Posterior vena cava (tissue), 2 donors: ENCODE data around the gene CUL9. TPM values are rescaled to one million over a fixed set of nuclear protein-coding genes. Genes with fewer than 3 reads are reported as not detected.
"Not testable (repeated sequence)": the region's sequence is repeated elsewhere in the genome, so short reads cannot be mapped to it uniquely, and the experiment has no call there.

Experiments used
- DNase-seq: peaks from one replicate; pipeline ENCODE4 v3.0.0-alpha.2; 2020; ENCODE audit warnings: low spot score
- intact Hi-C, 2 donors: fragments of 100-400 bp; cut with DNase I; formaldehyde crosslinking; loops; one replicate each; pipeline versions ENCODE4 v1.14.1 to v1.14.2; 2022 to 2023
- long read RNA-seq, 2 donors: library from polyadenylated mRNA; unstranded; transcript quantifications; one replicate each; pipeline ENCODE4 v2.0.0, GENCODE V29; 2020 to 2021
- total RNA-seq, 2 donors: library from RNA; stranded (reverse); fragmentation: NEBNext Ultra II Directional; extraction: Animal tissue kit (Norgen Biotek cat#: 25700); gene quantifications; one replicate each; pipeline ENCODE4 v1.2.1, GENCODE V29; 2021
- donor health status: DM: yes; HTN: yes; CAD: no.
- donor health status: DM: yes; HTN: yes; CAD: no.

CUL9 gene
- total RNA-seq = 10 to 100 TPM; 24.5 to 25.5 TPM
- long read RNA-seq, donor 1, partial matches to known transcripts = 3 of 3 reads
- long read RNA-seq, donor 1, other reads (novel, unspliced or antisense) = 0 of 3 reads
- long read RNA-seq, donor 2, partial matches to known transcripts = 6 of 8 reads
- long read RNA-seq, donor 2, other reads (novel, unspliced or antisense) = 1 of 8 reads

DNA sequence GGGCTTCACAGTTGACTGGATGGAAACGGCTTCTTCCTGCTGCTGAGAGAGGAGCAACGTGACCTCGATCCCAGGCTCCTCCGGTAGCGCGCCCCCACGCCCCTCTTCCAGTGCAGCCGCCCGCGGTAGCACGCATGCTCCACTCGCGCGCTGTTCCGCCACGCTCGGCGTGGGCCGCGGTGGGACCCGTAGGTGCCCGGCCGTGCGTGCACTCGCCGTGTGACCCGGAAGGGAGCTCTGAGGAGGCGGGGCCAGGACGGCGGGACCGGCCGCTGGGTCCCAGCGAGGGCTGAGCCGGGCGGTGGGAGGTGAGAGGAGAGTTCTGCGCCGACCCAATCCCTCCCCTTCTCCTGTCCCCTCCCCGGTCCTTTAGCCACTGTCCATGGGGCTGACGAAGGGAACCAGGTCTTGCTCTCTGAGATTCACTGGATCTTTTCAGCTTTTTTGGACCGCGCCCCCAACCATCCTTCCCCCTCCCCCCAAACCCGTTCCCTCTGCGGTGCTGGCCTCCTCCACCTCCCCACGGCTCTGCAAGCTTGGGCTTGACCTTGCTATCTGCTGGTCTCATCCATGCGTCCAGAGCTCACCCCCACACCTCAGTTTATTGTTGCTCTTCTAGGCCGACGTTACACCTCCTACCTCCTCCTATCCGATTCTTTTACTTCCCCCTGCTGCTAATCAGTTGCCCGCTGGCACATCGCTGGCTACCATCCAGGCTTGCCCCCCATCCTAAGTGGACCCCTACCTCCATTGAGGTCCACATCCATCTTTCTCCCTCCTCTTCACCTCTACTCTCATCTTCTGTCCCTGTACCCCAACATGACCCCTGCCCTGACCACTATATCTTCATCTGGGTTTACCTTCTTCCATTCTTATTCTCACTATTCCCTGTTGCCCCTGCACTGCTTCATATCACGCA lies at the start of gene CUL9:
Gene CUL9, plus strand, starts transcription at position 255 of the 919 bp plus-strand sequence. CDS start 2,115 bp downstream, outside the sequence.
- peak; percentile 96 for DNase-seq
- intact Hi-C loops = loop anchor here in 1 of 2 donors (10.0 kb wide), 1 partner anchor 143 kb away; no protein-coding TSS in a partner anchor

DNA sequence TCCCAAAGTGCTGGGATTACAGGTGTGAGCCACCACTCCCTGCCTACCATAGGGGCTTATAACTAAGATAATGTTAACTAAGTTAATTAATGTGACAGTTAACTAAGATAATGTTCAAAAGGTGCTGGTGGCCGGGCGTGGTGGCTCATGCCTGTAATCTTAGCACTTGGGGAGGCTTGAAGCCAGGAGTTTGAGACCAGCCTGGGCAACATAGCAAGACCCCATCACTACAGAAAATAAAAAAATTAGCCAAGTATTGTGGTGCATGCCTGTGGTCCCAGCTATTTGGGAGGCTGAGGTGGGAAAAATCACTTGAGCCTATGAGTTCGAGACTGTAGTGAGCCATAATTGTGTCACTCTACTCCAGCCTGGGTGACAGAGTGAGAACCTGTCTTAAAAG lies 43.7 kb upstream of the CUL9 start:
- intact Hi-C loops = loop anchor here in 1 of 2 donors (1.0 to 5.0 kb wide), 2 partner anchors 237 to 1046 kb away; no protein-coding TSS in a partner anchor
- DNase-seq = no peak

DNA sequence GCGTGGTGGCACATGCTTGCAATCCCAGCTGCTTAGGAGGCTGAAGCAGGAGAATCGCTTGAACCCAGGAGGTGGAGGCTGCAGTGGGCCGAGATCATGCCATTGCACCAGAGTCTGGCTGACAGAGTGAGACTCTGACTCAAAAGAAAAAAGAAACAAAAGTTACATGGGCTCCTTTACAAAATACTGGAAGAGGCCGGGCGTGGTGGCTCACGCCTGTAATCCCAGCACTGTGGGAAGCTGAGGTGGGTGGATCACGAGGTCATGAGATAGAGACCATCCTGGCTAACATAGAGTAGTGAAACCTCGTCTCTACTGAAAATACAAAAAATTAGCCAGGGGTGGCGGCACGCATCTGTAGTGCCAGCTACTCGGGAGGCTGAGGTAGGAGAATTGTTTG lies 42.0 kb upstream of the CUL9 start:
- intact Hi-C loops = loop anchor here (5.0 kb wide), 2 partner anchors 238 to 1048 kb away; no protein-coding TSS in a partner anchor
- DNase-seq = not testable (repeated sequence)

DNA sequence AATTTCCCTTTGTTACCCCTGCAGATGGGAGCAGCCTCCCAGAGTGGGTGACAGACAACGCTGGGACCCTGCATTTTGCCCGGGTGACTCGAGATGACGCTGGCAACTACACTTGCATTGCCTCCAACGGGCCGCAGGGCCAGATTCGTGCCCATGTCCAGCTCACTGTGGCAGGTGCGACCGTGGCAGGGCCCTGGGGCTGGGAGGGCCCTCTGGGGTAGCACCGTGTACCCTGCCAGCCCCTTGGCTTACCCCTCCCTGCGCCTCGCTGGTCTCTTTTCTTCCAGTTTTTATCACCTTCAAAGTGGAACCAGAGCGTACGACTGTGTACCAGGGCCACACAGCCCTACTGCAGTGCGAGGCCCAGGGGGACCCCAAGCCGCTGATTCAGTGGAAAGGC lies 40.4 kb upstream of the CUL9 start:
- no peak for DNase-seq
- intact Hi-C loops = loop anchor here in 1 of 2 donors (5.0 kb wide), 1 partner anchor 239 kb away; no protein-coding TSS in a partner anchor

DNA sequence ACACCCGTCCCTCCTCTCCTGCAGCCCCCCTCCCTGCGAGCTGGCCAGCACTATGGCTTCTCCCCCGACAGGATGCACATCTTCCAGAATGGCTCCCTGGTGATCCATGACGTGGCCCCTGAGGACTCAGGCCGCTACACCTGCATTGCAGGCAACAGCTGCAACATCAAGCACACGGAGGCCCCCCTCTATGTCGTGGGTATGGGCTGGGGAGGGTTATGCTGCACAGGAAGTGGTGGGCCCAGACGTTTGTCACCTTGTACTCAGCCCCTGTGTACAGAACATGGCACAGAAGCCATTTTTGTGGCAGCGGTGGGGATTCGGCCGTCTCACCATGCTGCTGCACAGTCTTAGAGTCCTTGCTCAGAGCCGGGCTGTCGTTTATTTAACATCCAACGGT lies 39.9 kb upstream of the CUL9 start:
- intact Hi-C loops = loop anchor here in 1 of 2 donors (5.0 kb wide), 1 partner anchor 240 kb away; no protein-coding TSS in a partner anchor
- DNase-seq = no peak

DNA sequence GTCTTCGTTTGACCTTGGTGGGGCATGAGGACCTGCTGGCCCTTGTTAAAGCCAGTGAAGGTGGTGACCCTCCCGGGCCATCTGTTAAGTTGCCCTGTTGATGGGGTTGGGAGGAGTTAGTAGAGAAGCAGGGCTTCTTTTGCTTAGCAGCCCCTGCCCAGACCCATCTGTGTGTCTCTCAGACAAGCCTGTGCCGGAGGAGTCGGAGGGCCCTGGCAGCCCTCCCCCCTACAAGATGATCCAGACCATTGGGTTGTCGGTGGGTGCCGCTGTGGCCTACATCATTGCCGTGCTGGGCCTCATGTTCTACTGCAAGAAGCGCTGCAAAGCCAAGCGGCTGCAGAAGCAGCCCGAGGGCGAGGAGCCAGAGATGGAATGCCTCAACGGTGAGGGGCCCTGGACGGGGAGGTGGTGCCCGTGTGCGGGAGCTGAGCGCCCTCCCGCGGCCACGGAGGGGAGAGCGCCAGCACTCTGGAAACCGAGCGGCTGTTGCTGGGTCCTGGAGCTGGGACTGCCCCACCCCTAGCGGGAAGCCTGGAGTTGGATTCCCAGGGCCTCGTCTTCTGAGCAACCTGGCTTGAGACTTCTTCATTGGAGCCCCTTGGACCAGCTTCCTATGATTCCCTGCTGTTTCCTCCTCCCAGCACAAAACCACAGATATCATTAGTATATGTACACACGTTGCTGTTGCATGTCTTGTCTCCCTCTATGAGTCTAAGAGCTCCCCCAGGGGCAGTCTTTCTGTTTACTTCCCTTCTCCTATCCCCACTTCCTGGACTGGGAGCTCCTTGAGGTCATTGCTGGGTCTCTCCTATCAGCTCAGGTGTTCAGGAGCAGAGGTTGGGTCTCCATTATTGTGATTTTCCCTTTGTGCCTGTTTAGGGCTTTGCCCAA lies 38.5 kb upstream of the CUL9 start:
- intact Hi-C loops = loop anchor here in 1 of 2 donors (5.0 kb wide), 1 partner anchor 241 kb away; no protein-coding TSS in a partner anchor
- peak; percentile 95 for DNase-seq

DNA sequence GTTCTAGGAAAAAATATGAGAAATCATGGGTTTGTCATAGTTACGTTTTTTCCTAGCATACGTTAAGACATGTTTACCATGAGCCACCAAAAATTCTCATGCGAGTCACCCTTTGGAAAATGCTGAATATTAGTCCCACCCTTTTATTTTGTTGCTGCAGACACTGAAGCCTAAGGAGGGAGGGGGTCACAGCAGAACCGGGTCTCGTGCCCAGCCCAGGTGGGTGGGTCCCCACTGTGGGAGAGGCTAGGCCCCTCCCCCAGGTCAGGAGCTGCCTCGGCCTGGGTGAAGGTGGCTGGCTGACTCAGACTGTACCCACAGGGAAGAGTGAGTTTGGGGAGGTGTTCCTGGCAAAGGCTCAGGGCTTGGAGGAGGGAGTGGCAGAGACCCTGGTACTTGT lies 37.1 kb upstream of the CUL9 start:
- no peak for DNase-seq
- intact Hi-C loops = loop anchor here in 1 of 2 donors (5.0 kb wide), 1 partner anchor 243 kb away; no protein-coding TSS in a partner anchor

DNA sequence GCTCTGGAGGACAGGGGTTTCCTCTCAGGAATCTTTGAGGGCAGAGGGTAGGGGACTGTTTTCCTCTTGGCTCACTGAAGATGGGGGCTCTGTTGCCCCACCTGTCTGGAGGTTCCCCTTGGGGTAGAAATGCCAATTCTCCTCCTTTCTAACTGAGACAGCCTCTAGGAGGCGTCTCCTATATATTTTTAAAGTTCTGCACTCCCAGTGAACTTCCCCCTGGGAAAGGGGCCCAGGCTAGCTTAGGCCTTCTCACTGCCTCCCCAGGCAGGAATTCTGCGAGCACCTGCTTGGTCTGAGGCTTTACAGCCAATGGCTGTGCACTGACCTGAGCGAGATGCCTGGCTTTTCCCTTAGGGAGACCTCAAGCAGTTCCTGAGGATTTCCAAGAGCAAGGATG lies 35.7 kb upstream of the CUL9 start:
- no peak for DNase-seq
- intact Hi-C loops = loop anchor here in 1 of 2 donors (1.0 kb wide), 1 partner anchor 23 kb away; no protein-coding TSS in a partner anchor

DNA sequence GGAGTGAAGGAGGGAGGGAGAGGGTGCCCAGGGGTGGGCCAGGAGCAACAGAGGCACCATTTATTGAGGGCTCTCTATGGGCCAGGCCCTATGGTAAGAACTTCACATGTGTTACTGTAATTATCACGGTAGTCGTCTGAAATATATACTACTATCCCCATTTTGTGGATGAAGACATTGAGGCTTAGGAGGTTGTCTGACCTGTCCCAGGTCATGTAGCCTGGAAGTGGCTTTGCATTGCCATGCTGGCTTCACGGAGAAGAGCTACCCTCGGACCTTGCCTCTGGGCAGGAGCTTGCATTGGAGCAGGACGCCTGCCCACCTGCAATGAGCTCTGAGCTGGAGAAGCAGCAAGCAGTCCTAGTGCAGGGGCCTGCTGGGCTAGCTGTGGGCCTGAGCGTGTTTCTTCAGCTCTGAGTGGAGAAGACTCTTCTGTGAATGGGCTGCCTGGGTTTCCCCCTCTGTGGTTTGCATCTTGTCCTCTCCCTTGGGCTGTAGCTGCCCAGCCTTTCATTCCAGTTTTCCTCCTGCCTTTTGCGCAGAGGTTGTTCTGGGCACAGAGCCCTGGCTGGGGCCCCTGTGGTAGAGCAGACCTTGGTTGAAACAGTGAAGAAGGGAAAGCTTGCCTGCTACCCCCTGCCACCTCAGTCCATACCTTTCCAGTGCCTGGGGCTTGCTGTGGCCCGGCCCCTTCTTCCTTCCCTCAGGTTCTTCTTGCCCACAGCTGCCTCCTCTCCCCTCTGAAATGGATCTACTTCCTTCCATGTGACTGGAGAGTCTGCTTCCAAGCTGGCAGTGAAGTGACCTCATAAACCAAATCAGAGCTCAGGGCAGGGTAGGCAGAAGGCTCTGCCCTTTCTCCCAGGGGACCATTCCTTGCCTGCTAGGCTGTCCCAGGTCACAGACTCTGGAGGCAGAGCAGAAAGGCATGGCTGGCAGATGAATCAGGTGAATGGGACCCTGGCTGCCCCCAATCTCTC lies 35.0 kb upstream of the CUL9 start:
- intact Hi-C loops = loop anchor here in 1 of 2 donors (1.0 kb wide), 1 partner anchor 24 kb away; no protein-coding TSS in a partner anchor
- DNase-seq = no peak

DNA sequence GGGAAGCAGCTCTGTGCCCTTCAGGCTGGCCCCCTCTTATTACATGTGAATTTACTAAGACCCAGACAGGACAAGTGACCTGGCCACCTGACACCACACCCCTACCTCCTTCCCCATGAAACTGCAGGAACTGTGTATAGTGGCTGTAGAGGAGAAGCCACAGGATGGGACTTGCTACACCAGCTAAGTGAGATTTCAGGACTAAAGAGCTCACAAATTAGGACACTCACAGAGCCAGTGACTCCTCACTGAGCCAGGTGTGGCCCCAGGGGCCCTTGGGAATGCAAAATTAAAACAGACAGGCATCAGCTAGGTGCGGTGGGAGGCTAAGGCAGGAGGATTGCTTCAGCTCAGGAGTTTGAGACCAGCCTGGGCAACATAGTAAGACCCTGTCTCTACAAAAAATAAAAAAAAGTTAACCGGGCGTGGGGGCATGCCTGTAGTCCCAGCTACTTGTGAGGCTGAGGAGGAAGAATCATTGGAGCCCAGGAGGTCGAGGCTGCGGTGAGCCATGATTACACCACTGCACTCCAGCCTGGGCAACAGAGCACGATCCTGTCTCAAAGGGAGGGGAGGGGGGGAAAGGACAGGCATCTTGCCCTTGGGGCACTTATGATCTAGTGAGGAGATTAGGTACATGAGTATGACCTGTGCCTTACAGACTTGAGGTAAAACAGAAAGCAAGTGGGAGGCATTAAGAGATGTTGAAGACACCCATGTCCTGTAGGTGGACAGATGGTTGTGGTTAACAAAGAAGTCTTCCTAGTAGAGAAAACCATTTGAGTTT lies 34.1 kb upstream of the CUL9 start:
- DNase-seq = no peak
- intact Hi-C loops = no loop called here

DNA sequence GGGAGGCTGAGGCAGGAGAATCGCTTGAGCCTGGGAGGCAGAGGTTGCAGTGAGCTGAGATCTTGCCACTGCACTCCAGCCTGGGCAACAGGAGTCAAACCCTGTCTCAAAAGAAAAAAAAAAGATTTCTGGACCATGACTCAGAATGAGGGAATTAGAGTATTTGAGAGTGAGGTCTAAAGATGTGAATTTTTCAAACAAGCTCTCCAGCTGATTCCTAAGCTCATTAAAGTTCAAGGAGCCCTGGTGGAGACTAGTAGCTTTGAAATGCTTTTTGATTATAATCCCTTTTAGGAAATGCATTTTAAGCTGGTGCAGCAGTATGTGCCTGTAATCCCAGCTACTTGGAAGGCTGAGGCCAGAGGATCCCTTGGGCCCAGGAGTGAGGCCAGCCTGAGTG lies 32.7 kb upstream of the CUL9 start:
- intact Hi-C loops = no loop called here
- no peak for DNase-seq

DNA sequence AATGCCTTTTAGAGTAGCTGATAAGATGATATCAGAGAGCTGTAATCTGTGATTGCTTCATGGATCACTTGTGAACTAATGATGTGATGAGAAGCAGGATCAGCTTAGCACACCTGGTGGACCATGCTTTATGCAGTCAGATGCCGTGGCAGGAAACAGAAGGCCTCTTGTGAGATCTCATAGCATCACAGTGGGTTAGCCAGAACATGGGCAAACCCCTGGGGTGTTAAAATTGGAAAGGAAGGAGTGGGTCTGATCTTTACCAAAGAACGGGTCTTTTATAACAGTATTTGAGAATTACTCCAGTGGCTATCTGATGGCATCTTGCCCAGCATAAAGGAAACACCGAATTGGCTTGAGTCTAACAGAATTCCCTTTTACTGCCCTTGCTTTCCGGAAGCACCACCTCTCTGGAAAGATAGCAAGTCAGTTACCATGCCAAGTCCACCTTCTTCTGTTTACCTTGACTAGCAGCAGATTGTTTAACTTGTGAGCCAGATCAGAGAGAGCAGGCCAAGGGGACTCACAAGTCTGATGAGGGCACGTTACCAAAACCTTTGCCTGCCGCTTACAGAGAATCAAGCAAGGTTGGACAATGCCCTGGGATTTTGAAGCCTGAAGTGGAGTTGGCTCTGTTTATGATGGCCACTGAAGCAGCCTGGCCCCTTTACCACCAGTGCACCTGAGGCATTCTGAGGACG lies 31.8 kb upstream of the CUL9 start:
- DNase-seq = no peak
- intact Hi-C loops = loop anchor here in 1 of 2 donors (10.0 kb wide), 1 partner anchor 555 kb away; no protein-coding TSS in a partner anchor

DNA sequence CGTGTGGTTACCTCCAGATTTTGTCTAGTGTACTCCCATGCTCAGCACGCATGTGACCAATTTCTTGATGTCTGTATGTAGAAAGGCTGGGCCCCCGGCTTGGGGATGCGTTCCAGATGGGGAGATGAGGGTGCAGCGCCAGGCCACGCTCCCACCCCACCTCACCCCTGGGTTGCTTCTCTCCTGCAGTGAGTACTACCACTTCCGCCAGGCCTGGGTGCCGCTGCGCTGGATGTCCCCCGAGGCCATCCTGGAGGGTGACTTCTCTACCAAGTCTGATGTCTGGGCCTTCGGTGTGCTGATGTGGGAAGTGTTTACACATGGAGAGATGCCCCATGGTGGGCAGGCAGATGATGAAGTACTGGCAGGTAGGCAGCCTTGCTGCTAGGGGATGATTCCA lies 22.4 kb upstream of the CUL9 start:
- intact Hi-C loops = loop anchor here in 1 of 2 donors (10.0 kb wide), 1 partner anchor 545 kb away; no protein-coding TSS in a partner anchor

DNA sequence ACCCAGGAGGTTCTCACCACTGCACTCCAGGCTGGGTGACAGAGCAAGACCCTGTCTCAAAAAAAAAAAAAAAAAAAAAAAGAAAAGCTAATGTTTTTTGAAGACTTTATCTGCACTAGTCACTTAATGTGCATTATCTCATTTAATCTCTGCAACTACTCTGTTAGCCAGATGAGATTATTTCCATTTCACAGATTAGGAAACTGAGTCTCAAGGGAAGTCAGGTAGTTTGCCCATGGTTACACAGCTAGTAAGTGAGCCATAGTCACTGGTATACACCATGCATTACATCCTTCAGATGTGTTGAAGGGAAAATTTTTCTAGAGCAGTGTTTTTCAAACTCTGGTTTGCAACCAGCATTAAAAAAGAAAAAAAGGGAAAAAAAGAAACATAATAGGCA lies 18.1 kb upstream of the CUL9 start:
- intact Hi-C loops = no loop called here
- DNase-seq = no peak

More for the DNA sequence above, 22.4 kb upstream of the CUL9 start:
- no peak for DNase-seq

DNA sequence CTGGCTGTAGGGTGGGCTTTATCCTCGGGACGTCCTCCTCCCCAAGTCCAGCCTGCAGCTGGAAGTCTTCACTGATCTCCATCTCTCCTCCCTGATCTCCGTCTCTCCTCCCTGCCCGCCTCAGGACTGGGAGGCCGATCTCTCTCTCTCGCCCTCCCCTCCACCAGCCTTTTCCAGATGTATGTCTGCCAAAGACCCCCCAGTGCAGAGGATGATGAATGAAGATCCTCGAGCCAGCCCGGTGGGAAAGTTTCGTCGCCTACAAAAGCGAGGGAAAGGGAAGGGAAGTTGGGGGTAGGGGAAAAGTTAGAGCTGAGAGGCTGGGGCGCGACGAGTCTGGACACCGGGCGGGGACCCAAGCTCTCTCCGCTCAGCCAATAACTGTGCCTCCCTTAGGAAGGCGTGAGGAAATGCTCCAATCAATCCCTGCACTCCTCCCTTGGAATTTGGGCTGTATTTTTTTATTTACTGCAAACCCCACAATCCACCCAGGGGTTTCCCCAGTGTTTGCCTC lies 11.5 kb upstream of the CUL9 start:
- intact Hi-C loops = no loop called here
- DNase-seq = peak; percentile 94
